ENCODE results near the gene ITPRID2. TPM values are rescaled to one million over a fixed set of nuclear protein-coding genes. Genes with fewer than 3 reads are reported as not detected.
"Not testable (repeated sequence)": the region's sequence is repeated elsewhere in the genome, so short reads cannot be mapped to it uniquely, and the experiment has no call there.

ITPRID2 gene
- total RNA-seq, 1 donor from 2014 or later = 109 TPM

GRCh38 chr2:181959508-181959907, 68.0 kb downstream of the ITPRID2 start:
- Mint-ChIP-seq H3K9me3 (no peaks in the 10 kb centered on the region), H3K36me3 (no peaks in the 10 kb centered on the region), H3K4me3 (no peak overlapping the region), H3K4me1 (ENCODE audit: unreplicated experiment) (peaks cover 15% of the 10 kb centered on the region), H3K27me3 (no peaks in the 10 kb centered on the region), H3K27ac (no peak overlapping the region)
- no peak for DNase-seq (ENCODE audit: extremely low spot score, unreplicated experiment)
- TF ChIP-seq CTCF (conservative IDR thresholded peaks at IDR 0.05) = no peak

- H3K9me3 Mint-ChIP-seq; DNase-seq (ENCODE audit: extremely low spot score, unreplicated experiment); H3K4me3 Mint-ChIP-seq; H3K4me1 Mint-ChIP-seq (ENCODE audit: unreplicated experiment); H3K27me3 Mint-ChIP-seq; H3K36me3 Mint-ChIP-seq; H3K27ac Mint-ChIP-seq: not testable (repeated sequence)
Measured at GRCh38 chr2:181961167-181961566, 69.6 kb downstream of the ITPRID2 start.

GRCh38 chr2:181962142-181962541, 70.6 kb downstream of the ITPRID2 start:
- Mint-ChIP-seq H3K9me3 (no peaks in the 10 kb centered on the region), H3K4me1 (ENCODE audit: unreplicated experiment) (peaks cover 5% of the 10 kb centered on the region), H3K27ac (no peak overlapping the region), H3K27me3 (no peaks in the 10 kb centered on the region), H3K36me3 (no peaks in the 10 kb centered on the region), H3K4me3 (no peak overlapping the region)
- DNase-seq (ENCODE audit: extremely low spot score, unreplicated experiment) = no peak
- no peak for TF ChIP-seq CTCF (conservative IDR thresholded peaks at IDR 0.05)

- no peaks in the 10 kb centered on the region for H3K4me1 Mint-ChIP-seq (ENCODE audit: unreplicated experiment)
- no peaks in the 10 kb centered on the region for H3K9me3 Mint-ChIP-seq
- no peaks in the 10 kb centered on the region for H3K36me3 Mint-ChIP-seq
- H3K27ac Mint-ChIP-seq = no peak overlapping the region
- TF ChIP-seq CTCF (conservative IDR thresholded peaks at IDR 0.05) = no peak
- H3K4me3 Mint-ChIP-seq = no peak overlapping the region
- DNase-seq (ENCODE audit: extremely low spot score, unreplicated experiment) = no peak
- H3K27me3 Mint-ChIP-seq = no peaks in the 10 kb centered on the region
Measured at GRCh38 chr2:181970160-181970794, 78.7 kb downstream of the ITPRID2 start.

GRCh38 chr2:181971032-181971431, 79.5 kb downstream of the ITPRID2 start:
- H3K27me3 Mint-ChIP-seq = no peaks in the 10 kb centered on the region
- H3K9me3 Mint-ChIP-seq = no peaks in the 10 kb centered on the region

More at GRCh38 chr2:181971032-181971431, 79.5 kb downstream of the ITPRID2 start:
- DNase-seq (ENCODE audit: extremely low spot score, unreplicated experiment) = no peak
- Mint-ChIP-seq H3K4me1 (ENCODE audit: unreplicated experiment) (no peaks in the 10 kb centered on the region), H3K4me3 (no peak overlapping the region), H3K27ac (no peak overlapping the region), H3K36me3 (no peaks in the 10 kb centered on the region)
- no peak for TF ChIP-seq CTCF (conservative IDR thresholded peaks at IDR 0.05)

Data from type B pancreatic cell (in vitro differentiated cells).